A549 (cell line): ENCODE measurements around the gene WDR20. TPM values are rescaled to one million over a fixed set of nuclear protein-coding genes. Genes with fewer than 3 reads are reported as not detected.

ENCODE experiments used
- ATAC-seq, 2 experiments: fragments of 200-7000 bp in 1 of 2; fragments of >200 bp in 1 of 2; cut with Nextera tagmentation in 1 of 2; cut with Tn5 transposase in 1 of 2; 3 replicates each; pipeline versions ENCODE4 v1.8.0 to v1.9.1; 2018 to 2020; ENCODE audit warnings: mild to moderate bottlenecking in 1 of 2, moderate library complexity in 1 of 2
- CTCF ChIA-PET: fragments of 300-600 bp; sonication (Branson Sonifier 250); formaldehyde crosslinking; extraction: SDS; loops from one replicate; lab custom pipeline; 2021; ENCODE audit warnings: antibody characterized with exemption, inconsistent platforms; lab: Yijun Ruan, JAX
- POLR2A ChIA-PET: fragments of 350-600 bp; formaldehyde crosslinking; extraction: SDS; loops from one replicate; lab custom pipeline; 2021; ENCODE audit warnings: antibody characterized with exemption, inconsistent platforms; lab: Yijun Ruan, JAX
- DNase-seq, 2 experiments: peaks; one replicate each; pipeline versions ENCODE4 v3.0.0 to v3.0.0-alpha.2; 2011 to 2016; ENCODE audit warnings: low read depth in 1 of 2, low spot score in 1 of 2
- FAIRE-seq: peaks from 2 replicates; lab custom pipeline; 2011; peaks lifted over from hg19 to GRCh38; lab: Jason Lieb, UNC
- H3K27ac ChIP-seq, 2 experiments: fragments of >200 bp; sonication (Bioruptor Twin); formaldehyde crosslinking; 3 replicates each; pipeline ENCODE4 v1.5.1; 2016 to 2017
- H3K4me1 ChIP-seq: fragments of >200 bp; sonication (Bioruptor Twin); formaldehyde crosslinking; 3 replicates; pipeline ENCODE4 v1.6.1; 2016
- H3K4me2 ChIP-seq: fragments of >200 bp; sonication (Bioruptor Twin); formaldehyde crosslinking; 3 replicates; pipeline ENCODE4 v1.6.1; 2016
- H3K4me3 ChIP-seq: fragments of >200 bp; sonication (Bioruptor Twin); formaldehyde crosslinking; 3 replicates; pipeline ENCODE4 v1.5.1; 2016
- H3K9me3 ChIP-seq: fragments of >200 bp; sonication (Bioruptor Twin); formaldehyde crosslinking; 3 replicates; pipeline ENCODE4 v1.6.1; 2016
- CBX8 ChIP-seq: fragments of 200-600 bp; sonication (generic); IDR thresholded peaks from 2 replicates; pipeline ENCODE4 v1.6.1; 2016
- EHMT2 ChIP-seq: fragments of 200-600 bp; sonication (generic); IDR thresholded peaks from 2 replicates; pipeline ENCODE4 v1.6.1; 2016; ENCODE audit warnings: antibody characterized with exemption, low read depth, mild to moderate bottlenecking, moderate library complexity
- EP300 ChIP-seq, 2 experiments: fragments of >200 bp; sonication (Bioruptor Twin); formaldehyde crosslinking; IDR thresholded peaks; 2 replicates in 1 of 2; 3 replicates in 1 of 2; pipeline ENCODE4 v1.6.1; 2016 to 2017
- ESRRA ChIP-seq: fragments of 150-350 bp; IDR thresholded peaks from 2 replicates; pipeline ENCODE4 v1.6.1; 2014; ENCODE audit warnings: mild to moderate bottlenecking, low read length, borderline replicate concordance
- FOSB ChIP-seq: fragments of 250-450 bp; sonication (Bioruptor Pico); IDR thresholded peaks from 2 replicates; pipeline ENCODE4 v1.5.0; 2020; ENCODE audit warnings: mild to moderate bottlenecking, moderate library complexity
- HOXA7 ChIP-seq: fragments of 250-450 bp; sonication (Bioruptor Pico); IDR thresholded peaks from 2 replicates; pipeline ENCODE4 v1.5.0; 2020; ENCODE audit warnings: mild to moderate bottlenecking, moderate library complexity
- HOXB5 ChIP-seq: fragments of 250-450 bp; sonication (Bioruptor Pico); IDR thresholded peaks from 2 replicates; pipeline ENCODE4 v1.5.0; 2020; ENCODE audit warnings: mild to moderate bottlenecking, moderate library complexity
- JUNB ChIP-seq: fragments of >200 bp; sonication (Bioruptor Twin); formaldehyde crosslinking; IDR thresholded peaks from 2 replicates; pipeline ENCODE4 v1.6.1; 2016
- KDM1A ChIP-seq: fragments of 200-600 bp; sonication (generic); IDR thresholded peaks from 2 replicates; pipeline ENCODE4 v1.6.1; 2016; ENCODE audit warnings: low read depth, mild to moderate bottlenecking
- MYC ChIP-seq: IDR thresholded peaks from 2 replicates; pipeline ENCODE4 v1.6.1; 2012; ENCODE audit warnings: mild to moderate bottlenecking, inconsistent platforms, low read length, improper control_type of control experiment, borderline replicate concordance
- POLR2A ChIP-seq: IDR thresholded peaks from 2 replicates; pipeline ENCODE4 v1.6.1; 2012; ENCODE audit warnings: mild to moderate bottlenecking, low read length
- RARB ChIP-seq: fragments of 250-450 bp; sonication (Bioruptor Pico); IDR thresholded peaks from 2 replicates; pipeline ENCODE4 v1.8.0; 2021; ENCODE audit warnings: mild to moderate bottlenecking, moderate library complexity
- SREBF2 ChIP-seq: fragments of 450-650 bp; IDR thresholded peaks from 2 replicates; pipeline ENCODE4 v1.6.1; 2014; ENCODE audit warnings: mild to moderate bottlenecking, moderate library complexity
- ZC3H11A ChIP-seq: fragments of 450-650 bp; IDR thresholded peaks from 2 replicates; pipeline ENCODE4 v1.6.1; 2014; ENCODE audit warnings: antibody characterized with exemption, mild to moderate bottlenecking
- WGBS: methylation state at CpG from one replicate; pipeline ENCODE4 v1.1.6; 2017; ENCODE audit errors: missing lambda C conversion rate; 5-methylcytosine and 5-hydroxymethylcytosine counted together
- polyA plus RNA-seq, 4 experiments: library from polyadenylated mRNA; depleted of rRNA in 3 of 4; stranded (reverse); fragments of >200 nt; fragmentation: RNase III in 1 of 4; extraction: RNeasy Plus Mini Kit Qiagen cat#74134 plus additional on column Dnase treatment in 1 of 4; gene quantifications; 2 replicates in 3 of 4; 3 replicates in 1 of 4; pipeline ENCODE4 v1.2.3, GENCODE V29; 2011 to 2017
- TF ChIP-seq, protein P1 (sequence below): fragments of 200-600 bp; sonication (generic); IDR thresholded peaks from 2 replicates; pipeline ENCODE4 v1.6.1; 2016; ENCODE audit warnings: antibody characterized with exemption, mild to moderate bottlenecking, moderate library complexity
- TF ChIP-seq, protein P2 (sequence below): fragments of >200 bp; sonication (Bioruptor Twin); formaldehyde crosslinking; IDR thresholded peaks from 2 replicates; pipeline ENCODE4 v1.6.1; 2016
- TF ChIP-seq, protein P3 (sequence below): fragments of >200 bp; sonication (Bioruptor Twin); formaldehyde crosslinking; IDR thresholded peaks from 3 replicates; pipeline ENCODE4 v1.6.1; 2016
- TF ChIP-seq, protein P4 (sequence below): fragments of 150-350 bp; IDR thresholded peaks from 2 replicates; pipeline ENCODE4 v1.6.1; 2014; ENCODE audit warnings: low read depth, mild to moderate bottlenecking, low read length
- TF ChIP-seq, protein P5 (sequence below): IDR thresholded peaks from 2 replicates; pipeline ENCODE4 v1.6.1; 2012

WDR20 gene
- polyA plus RNA-seq, 2 of the 4 experiments (the other 2 are of a cell fraction): 19.5 to 20.6 TPM

DNA sequence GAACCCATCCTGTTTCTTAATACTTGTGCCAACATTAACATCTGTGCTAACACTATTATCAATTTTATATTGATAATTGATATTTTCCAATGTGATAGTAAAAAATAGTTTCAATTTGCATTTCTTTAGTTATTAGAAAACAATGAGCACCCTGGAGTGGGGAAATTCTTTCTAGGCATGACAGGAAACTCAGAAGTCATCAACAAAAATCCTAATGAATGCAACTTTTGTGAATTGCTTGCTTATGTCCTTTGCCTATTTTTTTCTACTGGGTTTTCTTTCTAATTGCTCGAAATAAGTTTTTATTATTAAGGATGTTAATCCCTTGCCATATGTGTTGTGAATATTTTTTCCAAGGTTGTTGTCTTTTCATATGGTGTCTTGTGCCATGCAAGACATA lies 18.1 kb upstream of the WDR20 start:
- peaks cover 22% of the 10 kb centered on the region for H3K4me1 ChIP-seq
- TF ChIP-seq KDM1A (no peak), MYC (no peak), HOXA7 (no peak), ZC3H11A (no peak), SREBF2 (no peak), RARB (CRISPR knock-in tag) (no peak), ESRRA (no peak), FOSB (CRISPR knock-in tag) (no peak), HOXB5 (CRISPR knock-in tag) (no peak), EHMT2 (no peak), POLR2A (no peak), JUNB (no peak)
- TF ChIP-seq, protein P1, sequence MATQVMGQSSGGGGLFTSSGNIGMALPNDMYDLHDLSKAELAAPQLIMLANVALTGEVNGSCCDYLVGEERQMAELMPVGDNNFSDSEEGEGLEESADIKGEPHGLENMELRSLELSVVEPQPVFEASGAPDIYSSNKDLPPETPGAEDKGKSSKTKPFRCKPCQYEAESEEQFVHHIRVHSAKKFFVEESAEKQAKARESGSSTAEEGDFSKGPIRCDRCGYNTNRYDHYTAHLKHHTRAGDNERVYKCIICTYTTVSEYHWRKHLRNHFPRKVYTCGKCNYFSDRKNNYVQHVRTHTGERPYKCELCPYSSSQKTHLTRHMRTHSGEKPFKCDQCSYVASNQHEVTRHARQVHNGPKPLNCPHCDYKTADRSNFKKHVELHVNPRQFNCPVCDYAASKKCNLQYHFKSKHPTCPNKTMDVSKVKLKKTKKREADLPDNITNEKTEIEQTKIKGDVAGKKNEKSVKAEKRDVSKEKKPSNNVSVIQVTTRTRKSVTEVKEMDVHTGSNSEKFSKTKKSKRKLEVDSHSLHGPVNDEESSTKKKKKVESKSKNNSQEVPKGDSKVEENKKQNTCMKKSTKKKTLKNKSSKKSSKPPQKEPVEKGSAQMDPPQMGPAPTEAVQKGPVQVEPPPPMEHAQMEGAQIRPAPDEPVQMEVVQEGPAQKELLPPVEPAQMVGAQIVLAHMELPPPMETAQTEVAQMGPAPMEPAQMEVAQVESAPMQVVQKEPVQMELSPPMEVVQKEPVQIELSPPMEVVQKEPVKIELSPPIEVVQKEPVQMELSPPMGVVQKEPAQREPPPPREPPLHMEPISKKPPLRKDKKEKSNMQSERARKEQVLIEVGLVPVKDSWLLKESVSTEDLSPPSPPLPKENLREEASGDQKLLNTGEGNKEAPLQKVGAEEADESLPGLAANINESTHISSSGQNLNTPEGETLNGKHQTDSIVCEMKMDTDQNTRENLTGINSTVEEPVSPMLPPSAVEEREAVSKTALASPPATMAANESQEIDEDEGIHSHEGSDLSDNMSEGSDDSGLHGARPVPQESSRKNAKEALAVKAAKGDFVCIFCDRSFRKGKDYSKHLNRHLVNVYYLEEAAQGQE: no peak
- TF ChIP-seq, protein P2, sequence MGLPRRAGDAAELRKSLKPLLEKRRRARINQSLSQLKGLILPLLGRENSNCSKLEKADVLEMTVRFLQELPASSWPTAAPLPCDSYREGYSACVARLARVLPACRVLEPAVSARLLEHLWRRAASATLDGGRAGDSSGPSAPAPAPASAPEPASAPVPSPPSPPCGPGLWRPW: no peak
- TF ChIP-seq, protein P3, sequence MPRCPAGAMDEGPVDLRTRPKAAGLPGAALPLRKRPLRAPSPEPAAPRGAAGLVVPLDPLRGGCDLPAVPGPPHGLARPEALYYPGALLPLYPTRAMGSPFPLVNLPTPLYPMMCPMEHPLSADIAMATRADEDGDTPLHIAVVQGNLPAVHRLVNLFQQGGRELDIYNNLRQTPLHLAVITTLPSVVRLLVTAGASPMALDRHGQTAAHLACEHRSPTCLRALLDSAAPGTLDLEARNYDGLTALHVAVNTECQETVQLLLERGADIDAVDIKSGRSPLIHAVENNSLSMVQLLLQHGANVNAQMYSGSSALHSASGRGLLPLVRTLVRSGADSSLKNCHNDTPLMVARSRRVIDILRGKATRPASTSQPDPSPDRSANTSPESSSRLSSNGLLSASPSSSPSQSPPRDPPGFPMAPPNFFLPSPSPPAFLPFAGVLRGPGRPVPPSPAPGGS: no peak
- TF ChIP-seq, protein P4, sequence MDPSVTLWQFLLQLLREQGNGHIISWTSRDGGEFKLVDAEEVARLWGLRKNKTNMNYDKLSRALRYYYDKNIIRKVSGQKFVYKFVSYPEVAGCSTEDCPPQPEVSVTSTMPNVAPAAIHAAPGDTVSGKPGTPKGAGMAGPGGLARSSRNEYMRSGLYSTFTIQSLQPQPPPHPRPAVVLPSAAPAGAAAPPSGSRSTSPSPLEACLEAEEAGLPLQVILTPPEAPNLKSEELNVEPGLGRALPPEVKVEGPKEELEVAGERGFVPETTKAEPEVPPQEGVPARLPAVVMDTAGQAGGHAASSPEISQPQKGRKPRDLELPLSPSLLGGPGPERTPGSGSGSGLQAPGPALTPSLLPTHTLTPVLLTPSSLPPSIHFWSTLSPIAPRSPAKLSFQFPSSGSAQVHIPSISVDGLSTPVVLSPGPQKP: no peak
- TF ChIP-seq, protein P5, sequence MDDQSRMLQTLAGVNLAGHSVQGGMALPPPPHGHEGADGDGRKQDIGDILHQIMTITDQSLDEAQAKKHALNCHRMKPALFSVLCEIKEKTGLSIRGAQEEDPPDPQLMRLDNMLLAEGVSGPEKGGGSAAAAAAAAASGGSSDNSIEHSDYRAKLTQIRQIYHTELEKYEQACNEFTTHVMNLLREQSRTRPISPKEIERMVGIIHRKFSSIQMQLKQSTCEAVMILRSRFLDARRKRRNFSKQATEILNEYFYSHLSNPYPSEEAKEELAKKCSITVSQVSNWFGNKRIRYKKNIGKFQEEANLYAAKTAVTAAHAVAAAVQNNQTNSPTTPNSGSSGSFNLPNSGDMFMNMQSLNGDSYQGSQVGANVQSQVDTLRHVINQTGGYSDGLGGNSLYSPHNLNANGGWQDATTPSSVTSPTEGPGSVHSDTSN: no peak
- TF ChIP-seq, all 56 proteins: peak for 0
- FAIRE-seq: no peak
- Histone ChIP-seq H3K9me3 (no peaks in the 10 kb centered on the region), H3K4me3 (no peak overlapping the region), H3K4me2 (no peak overlapping the region), H3K27ac (no peak overlapping the region)
- ChIA-PET POLR2A (no interaction called here), CTCF (no interaction called here)
- DNase-seq: no peak
- WGBS: 82% methylated on average over 1 of the region's 1 CpG
- no peak for ATAC-seq

DNA sequence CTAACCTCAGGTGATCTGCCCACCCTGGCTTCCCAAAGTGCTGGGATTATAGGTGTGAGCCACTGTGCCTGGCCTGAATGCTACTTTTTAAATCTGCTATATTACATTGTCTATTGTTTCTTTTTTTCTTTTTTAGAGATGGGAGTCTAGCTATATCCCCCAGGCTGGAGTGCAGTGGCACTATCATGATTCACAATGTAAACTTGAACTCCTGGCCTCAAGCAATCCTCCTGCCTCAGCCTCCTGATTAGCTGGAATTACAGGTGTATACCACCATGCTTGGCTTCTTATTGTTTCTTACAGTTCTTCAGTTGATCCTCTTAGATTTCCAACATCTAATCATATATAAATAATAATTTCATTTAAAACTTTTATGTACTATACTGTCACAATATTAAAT lies 15.3 kb upstream of the WDR20 start:
- no peak overlapping the region for H3K4me2 ChIP-seq
- POLR2A ChIA-PET: no interaction called here
- peaks cover 23% of the 10 kb centered on the region for H3K4me1 ChIP-seq
- no peak overlapping the region for H3K27ac ChIP-seq
- DNase-seq (no peak), ATAC-seq (no peak), FAIRE-seq (no peak)
- CTCF ChIA-PET: interaction anchor here (1.0 kb wide), 1 partner anchor 163 kb away, joined by 4 read pairs; no protein-coding TSS in a partner anchor
- TF ChIP-seq CBX8: no peak
- no peak for TF ChIP-seq RARB (CRISPR knock-in tag)
- TF ChIP-seq ESRRA: no peak
- no peak for TF ChIP-seq EP300 (IDR thresholded peaks at IDR 0.05)
- H3K9me3 ChIP-seq: no peaks in the 10 kb centered on the region
- H3K4me3 ChIP-seq: no peak overlapping the region
